Measurements from ENCODE around the gene LIMS4. TPM values are rescaled to one million over a fixed set of nuclear protein-coding genes. Genes with fewer than 3 reads are reported as not detected.
"Not testable (repeated sequence)": the region's sequence is repeated elsewhere in the genome, so short reads cannot be mapped to it uniquely, and the experiment has no call there.

LIMS4 gene
- total RNA-seq, 2 donors from 2014 or later, result 0.48 to 1.7 TPM

- H3K9me3 Mint-ChIP-seq; H3K27me3 ChIP-seq (ENCODE audit: control insufficient read depth, insufficient read depth, low read length, poor library complexity, severe bottlenecking); H3K4me3 Mint-ChIP-seq; DNase-seq; H3K4me1 Mint-ChIP-seq; H3K4me3 ChIP-seq (ENCODE audit: low read length); H3K36me3 Mint-ChIP-seq (ENCODE audit: low read depth); H3K27ac Mint-ChIP-seq; H3K4me1 ChIP-seq (ENCODE audit: control insufficient read depth, insufficient read depth, low read length); H3K9me3 ChIP-seq (ENCODE audit: control insufficient read depth, low read length); H3K27ac ChIP-seq (ENCODE audit: low read depth, low read length); H3K36me3 ChIP-seq (ENCODE audit: control insufficient read depth, insufficient read depth, low read length); H3K9ac ChIP-seq (ENCODE audit: extremely low read depth, low read length, poor library complexity, severe bottlenecking); H3K27me3 Mint-ChIP-seq (ENCODE audit: insufficient read depth): not testable (repeated sequence)
- WGBS, 2 experiments (ENCODE audit: insufficient coverage in 1 of 2, insufficient read length in 1 of 2), result no CpG with 5 or more reads among the region's 56 CpGs
These were observed 49.0 kb downstream of the LIMS4 start for GRCh38 chr2:110423574-110423962.

- H3K27me3 ChIP-seq (ENCODE audit: control insufficient read depth, insufficient read depth, low read length, poor library complexity, severe bottlenecking); H3K27me3 Mint-ChIP-seq (ENCODE audit: insufficient read depth); H3K9me3 Mint-ChIP-seq; H3K9ac ChIP-seq (ENCODE audit: extremely low read depth, low read length, poor library complexity, severe bottlenecking); H3K36me3 Mint-ChIP-seq (ENCODE audit: low read depth); H3K36me3 ChIP-seq (ENCODE audit: control insufficient read depth, insufficient read depth, low read length); H3K4me1 Mint-ChIP-seq; H3K27ac ChIP-seq (ENCODE audit: low read depth, low read length); H3K9me3 ChIP-seq (ENCODE audit: control insufficient read depth, low read length); DNase-seq; H3K4me3 ChIP-seq (ENCODE audit: low read length); H3K4me1 ChIP-seq (ENCODE audit: control insufficient read depth, insufficient read depth, low read length); H3K27ac Mint-ChIP-seq; H3K4me3 Mint-ChIP-seq: not testable (repeated sequence)
- no CpG with 5 or more reads among the region's 36 CpGs for WGBS, 2 experiments (ENCODE audit: insufficient coverage in 1 of 2, insufficient read length in 1 of 2)
These were observed 49.6 kb downstream of the LIMS4 start for GRCh38 chr2:110422852-110423573.

GRCh38 chr2:110420641-110421354 is 51.8 kb downstream of the LIMS4 start:
- not testable (repeated sequence) for H3K36me3 Mint-ChIP-seq (ENCODE audit: low read depth)

GRCh38 chr2:110407142-110407541 is 65.5 kb downstream of the LIMS4 start:
- not testable (repeated sequence) for H3K4me1 ChIP-seq (ENCODE audit: control insufficient read depth, insufficient read depth, low read length); H3K9ac ChIP-seq (ENCODE audit: extremely low read depth, low read length, poor library complexity, severe bottlenecking); H3K27me3 Mint-ChIP-seq (ENCODE audit: insufficient read depth); DNase-seq; H3K4me1 Mint-ChIP-seq; H3K4me3 ChIP-seq (ENCODE audit: low read length); H3K9me3 ChIP-seq (ENCODE audit: control insufficient read depth, low read length); H3K4me3 Mint-ChIP-seq; H3K27ac Mint-ChIP-seq; H3K27me3 ChIP-seq (ENCODE audit: control insufficient read depth, insufficient read depth, low read length, poor library complexity, severe bottlenecking); H3K27ac ChIP-seq (ENCODE audit: low read depth, low read length); H3K36me3 ChIP-seq (ENCODE audit: control insufficient read depth, insufficient read depth, low read length); H3K9me3 Mint-ChIP-seq; H3K36me3 Mint-ChIP-seq (ENCODE audit: low read depth)
- no CpG with 5 or more reads among the region's 1 CpG for WGBS, 2 experiments (ENCODE audit: insufficient coverage in 1 of 2, insufficient read length in 1 of 2)

More at GRCh38 chr2:110420641-110421354, 51.8 kb downstream of the LIMS4 start:
- no CpG with 5 or more reads among the region's 9 CpGs for WGBS, 2 experiments (ENCODE audit: insufficient coverage in 1 of 2, insufficient read length in 1 of 2)
- not testable (repeated sequence) for H3K27ac ChIP-seq (ENCODE audit: low read depth, low read length); H3K36me3 ChIP-seq (ENCODE audit: control insufficient read depth, insufficient read depth, low read length); H3K4me1 Mint-ChIP-seq; H3K9me3 Mint-ChIP-seq; H3K27me3 ChIP-seq (ENCODE audit: control insufficient read depth, insufficient read depth, low read length, poor library complexity, severe bottlenecking); H3K9me3 ChIP-seq (ENCODE audit: control insufficient read depth, low read length); H3K27ac Mint-ChIP-seq; DNase-seq; H3K4me1 ChIP-seq (ENCODE audit: control insufficient read depth, insufficient read depth, low read length); H3K9ac ChIP-seq (ENCODE audit: extremely low read depth, low read length, poor library complexity, severe bottlenecking); H3K27me3 Mint-ChIP-seq (ENCODE audit: insufficient read depth); H3K4me3 Mint-ChIP-seq; H3K4me3 ChIP-seq (ENCODE audit: low read length)

- not testable (repeated sequence) for H3K4me3 Mint-ChIP-seq; H3K36me3 ChIP-seq (ENCODE audit: control insufficient read depth, insufficient read depth, low read length); DNase-seq; H3K27me3 ChIP-seq (ENCODE audit: control insufficient read depth, insufficient read depth, low read length, poor library complexity, severe bottlenecking); H3K36me3 Mint-ChIP-seq (ENCODE audit: low read depth); H3K27me3 Mint-ChIP-seq (ENCODE audit: insufficient read depth); H3K9ac ChIP-seq (ENCODE audit: extremely low read depth, low read length, poor library complexity, severe bottlenecking); H3K9me3 Mint-ChIP-seq; H3K27ac Mint-ChIP-seq; H3K4me1 ChIP-seq (ENCODE audit: control insufficient read depth, insufficient read depth, low read length); H3K27ac ChIP-seq (ENCODE audit: low read depth, low read length); H3K9me3 ChIP-seq (ENCODE audit: control insufficient read depth, low read length); H3K4me3 ChIP-seq (ENCODE audit: low read length); H3K4me1 Mint-ChIP-seq
- WGBS, 2 experiments (ENCODE audit: insufficient coverage in 1 of 2, insufficient read length in 1 of 2), result no CpG with 5 or more reads among the region's 2 CpGs
These were observed 67.6 kb downstream of the LIMS4 start for GRCh38 chr2:110404988-110405387.

- not testable (repeated sequence) for H3K9me3 Mint-ChIP-seq; H3K4me1 ChIP-seq (ENCODE audit: control insufficient read depth, insufficient read depth, low read length); H3K36me3 Mint-ChIP-seq (ENCODE audit: low read depth); H3K4me1 Mint-ChIP-seq; H3K27me3 ChIP-seq (ENCODE audit: control insufficient read depth, insufficient read depth, low read length, poor library complexity, severe bottlenecking); H3K4me3 Mint-ChIP-seq; H3K4me3 ChIP-seq (ENCODE audit: low read length); H3K27ac Mint-ChIP-seq; H3K9me3 ChIP-seq (ENCODE audit: control insufficient read depth, low read length); H3K27me3 Mint-ChIP-seq (ENCODE audit: insufficient read depth); H3K27ac ChIP-seq (ENCODE audit: low read depth, low read length); H3K36me3 ChIP-seq (ENCODE audit: control insufficient read depth, insufficient read depth, low read length); DNase-seq; H3K9ac ChIP-seq (ENCODE audit: extremely low read depth, low read length, poor library complexity, severe bottlenecking)
- WGBS, 2 experiments (ENCODE audit: insufficient coverage in 1 of 2, insufficient read length in 1 of 2), result no CpG with 5 or more reads among the region's 1 CpG
These were observed 68.4 kb downstream of the LIMS4 start for GRCh38 chr2:110404246-110404645.

All from endodermal cell (in vitro differentiated cells).